WERI-Rb-1 (cell line): ENCODE data around the gene REM2.

Experiments used
- DNase-seq: peaks from one replicate; pipeline ENCODE4 v3.0.0-alpha.2; 2020
- H3K27ac ChIP-seq: fragments of 250-450 bp; sonication (Bioruptor Pico); 2 replicates; pipeline ENCODE4 v1.5.1; 2020; ENCODE audit warnings: mild to moderate bottlenecking, moderate library complexity
- H3K27me3 ChIP-seq: fragments of 250-450 bp; sonication (Bioruptor Pico); 2 replicates; pipeline ENCODE4 v1.5.1; 2021; ENCODE audit warnings: mild to moderate bottlenecking, low read depth, moderate library complexity; ENCODE audit not compliant: insufficient read depth, severe bottlenecking
- H3K36me3 ChIP-seq: fragments of 250-450 bp; sonication (Bioruptor Pico); 2 replicates; pipeline ENCODE4 v1.5.1; 2020; ENCODE audit warnings: mild to moderate bottlenecking, moderate library complexity
- H3K4me3 ChIP-seq: 2 replicates; pipeline ENCODE4 v1.5.1; 2011; ENCODE audit warnings: low read depth, mild to moderate bottlenecking, control low read depth, low read length
- H3K9me3 ChIP-seq: fragments of 250-450 bp; sonication (Bioruptor Pico); 2 replicates; pipeline ENCODE4 v1.5.1; 2021; ENCODE audit warnings: mild to moderate bottlenecking, moderate library complexity; ENCODE audit not compliant: severe bottlenecking
- CTCF ChIP-seq: IDR thresholded peaks from 2 replicates; pipeline ENCODE4 v1.5.1; 2011; ENCODE audit warnings: low read depth, mild to moderate bottlenecking, control low read depth, inconsistent platforms, low read length

REM2 gene

GRCh38 chr14:22878271-22879246 lies 4.5 kb upstream of the REM2 start:
- Histone ChIP-seq H3K36me3 (no peaks in the 10 kb centered on the region; the same call in 1 of the 2 replicates), H3K4me3 (no peak overlapping the region), H3K27me3 (no peaks in the 10 kb centered on the region), H3K27ac (no peak overlapping the region), H3K9me3 (no peaks in the 10 kb centered on the region)
- no peak for DNase-seq
- TF ChIP-seq CTCF: no peak

- Histone ChIP-seq H3K4me3 (no peak overlapping the region), H3K36me3 (no peaks in the 10 kb centered on the region), H3K27me3 (no peaks in the 10 kb centered on the region), H3K9me3 (no peaks in the 10 kb centered on the region), H3K27ac (peak overlapping the region; percentile 2; the same call in 1 of the 2 replicates)
- no peak for DNase-seq
- no peak for TF ChIP-seq CTCF
Observed at GRCh38 chr14:22882064-22882463, 958 bp upstream of the REM2 start.

- Histone ChIP-seq H3K27me3 (no peaks in the 10 kb centered on the region), H3K9me3 (no peaks in the 10 kb centered on the region), H3K27ac (peak overlapping the region; percentile 2), H3K4me3 (no peak overlapping the region), H3K36me3 (no peaks in the 10 kb centered on the region)
- peak; percentile 77 for DNase-seq
- no peak for TF ChIP-seq CTCF
Observed at GRCh38 chr14:22882529-22883172, 371 bp upstream of the REM2 start.

DNA sequence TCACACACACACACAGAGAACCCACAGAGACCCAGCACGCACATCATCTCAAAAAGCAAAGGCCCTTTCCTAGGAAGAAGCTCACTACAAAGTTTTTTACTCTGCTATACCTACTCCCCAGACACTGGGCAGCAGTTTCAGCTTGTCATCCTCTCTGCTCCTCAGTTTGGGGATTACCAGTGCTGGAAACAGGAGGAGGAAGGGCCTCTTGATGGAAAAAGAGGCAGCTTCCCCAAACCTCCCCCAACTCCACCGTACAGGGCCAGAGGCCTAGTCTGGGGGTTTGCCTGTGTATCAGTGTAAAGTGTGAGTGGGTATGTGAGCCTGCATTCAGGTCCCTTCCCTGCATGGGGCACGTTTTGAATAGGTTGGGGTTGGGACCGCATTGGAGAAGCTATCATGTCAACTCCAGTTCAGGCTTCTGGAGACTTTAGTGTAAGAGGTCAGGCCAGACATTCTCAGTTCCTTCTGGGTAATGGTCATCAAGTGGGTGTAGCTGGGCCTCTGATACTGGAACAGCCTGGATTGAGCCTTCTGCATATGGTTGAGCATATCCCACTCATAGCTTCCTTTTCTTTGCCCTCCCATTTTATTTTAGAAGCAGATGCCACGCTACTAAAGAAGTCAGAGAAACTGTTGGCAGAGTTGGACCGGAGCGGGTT lies 1.2 kb downstream of the REM2 start:
- Histone ChIP-seq H3K4me3 (no peak overlapping the region), H3K27me3 (no peaks in the 10 kb centered on the region)
- no peak for DNase-seq

More for the DNA sequence above, 1.2 kb downstream of the REM2 start:
- Histone ChIP-seq H3K36me3 (no peaks in the 10 kb centered on the region), H3K27ac (no peak overlapping the region), H3K9me3 (no peaks in the 10 kb centered on the region)
- no peak for TF ChIP-seq CTCF
